Erythroblast (primary cell): ENCODE data around the gene APOE.
A peak's percentile ranks its signal among the peaks of the same experiment; 100 is the strongest.
"Not testable (repeated sequence)": the region's sequence is repeated elsewhere in the genome, so short reads cannot be mapped to it uniquely, and the experiment has no call there.

Experiments
- DNase-seq, 2 experiments: peaks; one replicate each; lab custom pipeline; 2025; lab: John Stamatoyannopoulos, UW
- GATA1 ChIP-seq: IDR thresholded peaks from 2 replicates; pipeline ENCODE4 v1.6.1; 2011; ENCODE audit warnings: low read depth, mild to moderate bottlenecking, control low read depth, low read length, moderate library complexity
- POLR2A ChIP-seq: IDR thresholded peaks from 2 replicates; pipeline ENCODE4 v1.6.1; 2011; ENCODE audit warnings: mild to moderate bottlenecking, low read length

Gene APOE

GRCh38 chr19:44876930-44877535, 28.6 kb upstream of the APOE start:
- TF ChIP-seq POLR2A (no peak), GATA1 (no peak)
- no peak for DNase-seq

- no peak for TF ChIP-seq GATA1
- no peak for TF ChIP-seq POLR2A
- DNase-seq: no peak
Observed at GRCh38 chr19:44878120-44878865, 27.3 kb upstream of the APOE start.

- TF ChIP-seq GATA1 (no peak), POLR2A (no peak)
- no peak for DNase-seq
Observed at GRCh38 chr19:44879309-44880065, 26.1 kb upstream of the APOE start.

- DNase-seq: no peak
- TF ChIP-seq GATA1: no peak
- TF ChIP-seq POLR2A: no peak
Observed at GRCh38 chr19:44882063-44882462, 23.5 kb upstream of the APOE start.

GRCh38 chr19:44882619-44883397, 22.8 kb upstream of the APOE start:
- not testable (repeated sequence) for DNase-seq

GRCh38 chr19:44883922-44884321, 21.7 kb upstream of the APOE start:
- DNase-seq: no peak
- TF ChIP-seq POLR2A (no peak), GATA1 (no peak)

- DNase-seq: no peak
- TF ChIP-seq POLR2A: no peak
Observed at GRCh38 chr19:44884566-44884965, 21.0 kb upstream of the APOE start.

- DNase-seq: no peak
- TF ChIP-seq POLR2A: no peak
- TF ChIP-seq GATA1: no peak
Observed at GRCh38 chr19:44886141-44886540, 19.5 kb upstream of the APOE start.

GRCh38 chr19:44887648-44888047, 17.9 kb upstream of the APOE start:
- DNase-seq: no peak
- no peak for TF ChIP-seq GATA1
- TF ChIP-seq POLR2A: no peak

GRCh38 chr19:44888335-44888734, 17.3 kb upstream of the APOE start:
- DNase-seq: not testable (repeated sequence)

GRCh38 chr19:44889830-44890365, 15.7 kb upstream of the APOE start:
- no peak for DNase-seq
- TF ChIP-seq GATA1 (no peak), POLR2A (no peak)

- DNase-seq: peak; percentile 100
- TF ChIP-seq POLR2A: peak; percentile 67
- TF ChIP-seq GATA1: no peak
Observed at GRCh38 chr19:44890366-44891015, 15.1 kb upstream of the APOE start.
